Lung (tissue), 12 donors: ENCODE measurements around the gene NEIL1. TPM values are rescaled to one million over a fixed set of nuclear protein-coding genes. Genes with fewer than 3 reads are reported as not detected.
"Not testable (repeated sequence)": the region's sequence is repeated elsewhere in the genome, so short reads cannot be mapped to it uniquely, and the experiment has no call there.

Experiments used
- ATAC-seq: fragments of 200-7000 bp; cut with Tn5 transposase; one replicate; pipeline ENCODE4 v1.9.1; 2020; ENCODE audit warnings: moderate number of reproducible peaks; ENCODE audit not compliant: insufficient read depth, low FRiP score
- DNase-seq, 3 donors: peaks; one replicate each; pipeline ENCODE4 v3.0.0-alpha.2; 2013 to 2017
- H3K27ac ChIP-seq, 2 donors: one replicate each; pipeline ENCODE4 v1.5.1; 2013; ENCODE audit warnings: mild to moderate bottlenecking in 2 of 2, moderate library complexity in 2 of 2, control low read depth in 1 of 2, inconsistent platforms in 1 of 2, low read depth in 1 of 2, low read length in 1 of 2
- H3K27me3 ChIP-seq, 3 donors: one replicate each; pipeline ENCODE4 v1.5.1; 2013; ENCODE audit warnings: low read length in 2 of 3; ENCODE audit not compliant: control insufficient read depth in 3 of 3, insufficient read depth in 3 of 3
- H3K36me3 ChIP-seq, 4 donors: one replicate each; pipeline ENCODE4 v1.5.1; 2013; ENCODE audit warnings: low read length in 4 of 4, mild to moderate bottlenecking in 1 of 4, moderate library complexity in 1 of 4; ENCODE audit not compliant: control insufficient read depth in 4 of 4, insufficient read depth in 4 of 4
- H3K4me1 ChIP-seq, 5 donors: one replicate each; pipeline ENCODE4 v1.5.1; 2013; ENCODE audit warnings: low read length in 5 of 5, mild to moderate bottlenecking in 2 of 5, moderate library complexity in 1 of 5; ENCODE audit not compliant: control insufficient read depth in 5 of 5, insufficient read depth in 5 of 5
- H3K4me3 ChIP-seq: one replicate; pipeline ENCODE4 v1.5.1; 2013; ENCODE audit warnings: mild to moderate bottlenecking, control low read depth, moderate library complexity
- H3K9ac ChIP-seq, 2 donors: one replicate each; pipeline ENCODE4 v1.5.1; 2013; ENCODE audit warnings: low read length in 2 of 2, control low read depth in 1 of 2; ENCODE audit not compliant: insufficient read depth in 1 of 2
- H3K9me3 ChIP-seq, 4 donors: one replicate each; pipeline ENCODE4 v1.5.1; 2013; ENCODE audit warnings: low read length in 3 of 4, mild to moderate bottlenecking in 1 of 4, moderate library complexity in 1 of 4; ENCODE audit not compliant: control insufficient read depth in 4 of 4, insufficient read depth in 3 of 4
- WGBS, 2 donors: extraction: QIAGEN DNeasy Blood & Tissue Kit; methylation state at CpG; one replicate each; pipeline ENCODE4 v1.1.7; 2013; 5-methylcytosine and 5-hydroxymethylcytosine counted together
- polyA plus RNA-seq, 2 donors: library from polyadenylated mRNA; stranded (reverse); fragments of 200-250 nt; gene quantifications; one replicate each; pipeline ENCODE4 v1.2.1, GENCODE V29; 2013
- total RNA-seq, 2 donors: library from RNA; depleted of rRNA in 1 of 2; stranded (reverse); fragments of >200 nt in 1 of 2; gene quantifications; one replicate each; pipeline ENCODE4 v1.2.1, GENCODE V29; 2014 to 2021
- TF ChIP-seq, protein P1 (sequence below): IDR thresholded peaks from 2 replicates; pipeline ENCODE4 v1.5.1; 2012; ENCODE audit warnings: mild to moderate bottlenecking; ENCODE audit errors: control extremely low read depth, extremely low read depth
- donor health status: control.
- donor health status: control.
- donor health status: Bipolar disorder and iron deficiency.
- donor health status: healthy.
- donor health status: DM: yes; HTN: yes; CAD: no.

Gene NEIL1
- total and polyA plus RNA-seq, 4 donors = 13.8 to 46.8 (median 36.4) TPM

DNA sequence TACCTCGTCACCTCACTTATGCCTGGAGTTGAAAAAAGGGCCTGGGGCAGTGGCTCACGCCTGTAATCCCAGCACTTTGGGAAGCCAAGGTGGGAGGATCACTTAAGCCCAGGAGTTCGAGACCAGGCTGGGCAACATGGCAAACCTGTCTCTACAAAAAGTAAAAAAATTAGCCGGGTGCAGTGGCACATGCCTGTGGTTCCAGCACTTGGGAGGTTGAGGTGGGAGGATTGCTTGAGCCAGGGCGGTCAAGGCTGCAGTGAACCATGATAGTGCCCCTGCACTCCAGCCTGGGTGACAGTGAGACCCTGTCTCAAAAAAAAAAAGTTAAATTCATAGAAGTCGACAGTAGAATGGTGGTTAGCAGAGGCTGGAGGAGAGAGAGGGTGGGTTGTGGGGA is 4.6 kb upstream of the NEIL1 start:
- TF ChIP-seq, protein P1, sequence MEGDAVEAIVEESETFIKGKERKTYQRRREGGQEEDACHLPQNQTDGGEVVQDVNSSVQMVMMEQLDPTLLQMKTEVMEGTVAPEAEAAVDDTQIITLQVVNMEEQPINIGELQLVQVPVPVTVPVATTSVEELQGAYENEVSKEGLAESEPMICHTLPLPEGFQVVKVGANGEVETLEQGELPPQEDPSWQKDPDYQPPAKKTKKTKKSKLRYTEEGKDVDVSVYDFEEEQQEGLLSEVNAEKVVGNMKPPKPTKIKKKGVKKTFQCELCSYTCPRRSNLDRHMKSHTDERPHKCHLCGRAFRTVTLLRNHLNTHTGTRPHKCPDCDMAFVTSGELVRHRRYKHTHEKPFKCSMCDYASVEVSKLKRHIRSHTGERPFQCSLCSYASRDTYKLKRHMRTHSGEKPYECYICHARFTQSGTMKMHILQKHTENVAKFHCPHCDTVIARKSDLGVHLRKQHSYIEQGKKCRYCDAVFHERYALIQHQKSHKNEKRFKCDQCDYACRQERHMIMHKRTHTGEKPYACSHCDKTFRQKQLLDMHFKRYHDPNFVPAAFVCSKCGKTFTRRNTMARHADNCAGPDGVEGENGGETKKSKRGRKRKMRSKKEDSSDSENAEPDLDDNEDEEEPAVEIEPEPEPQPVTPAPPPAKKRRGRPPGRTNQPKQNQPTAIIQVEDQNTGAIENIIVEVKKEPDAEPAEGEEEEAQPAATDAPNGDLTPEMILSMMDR = no peak
- H3K9ac ChIP-seq = no peak overlapping the region
- WGBS, 2 donors = 90 to 96% methylated on average over 6 of the region's 6 CpGs

DNA sequence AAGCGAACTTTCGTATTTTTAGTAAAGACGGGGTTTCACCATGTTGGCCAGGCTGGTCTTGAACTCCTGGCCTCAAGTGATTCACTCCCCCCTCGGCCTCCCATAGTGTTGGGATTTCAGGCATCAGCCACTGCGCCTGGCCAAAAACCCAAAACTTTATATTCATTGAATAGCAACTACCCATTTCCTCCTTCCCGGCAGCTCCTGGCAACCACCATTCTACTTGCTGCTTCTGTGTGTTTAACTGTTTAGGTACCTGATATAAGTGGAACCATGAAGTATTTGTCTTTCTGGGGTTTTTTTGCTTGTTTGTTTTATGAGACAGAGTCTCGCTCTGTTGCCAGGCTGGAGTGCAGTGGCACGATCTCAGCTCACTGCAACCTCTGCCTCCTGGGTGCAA is 2.9 kb upstream of the NEIL1 start:
- H3K4me3 ChIP-seq, H3K27ac ChIP-seq, H3K9ac ChIP-seq, H3K36me3 ChIP-seq, H3K9me3 ChIP-seq, ATAC-seq: not testable (repeated sequence)
- DNase-seq = peak in 2 of 3 donors; percentile 22 to 35
- Histone ChIP-seq H3K4me1 (peaks cover 0 to 13% (median 4%) of the 10 kb centered on the region in 5 donors), H3K27me3 (peaks cover 0 to 11% (median 9%) of the 10 kb centered on the region in 3 donors)
- 42 to 54% methylated on average over 8 of the region's 8 CpGs for WGBS, 2 donors

More for the DNA sequence above, 4.6 kb upstream of the NEIL1 start:
- Histone ChIP-seq H3K9me3 (no peaks in the 10 kb centered on the region), H3K4me1 (peaks cover 0 to 5% (median 0%) of the 10 kb centered on the region in 5 donors), H3K36me3 (peaks cover 0 to 11% (median 2%) of the 10 kb centered on the region in 4 donors), H3K4me3 (no peak overlapping the region), H3K27ac (no peak overlapping the region), H3K27me3 (peaks cover 0 to 10% (median 5%) of the 10 kb centered on the region in 3 donors)
- DNase-seq (no peak), ATAC-seq (no peak)

DNA sequence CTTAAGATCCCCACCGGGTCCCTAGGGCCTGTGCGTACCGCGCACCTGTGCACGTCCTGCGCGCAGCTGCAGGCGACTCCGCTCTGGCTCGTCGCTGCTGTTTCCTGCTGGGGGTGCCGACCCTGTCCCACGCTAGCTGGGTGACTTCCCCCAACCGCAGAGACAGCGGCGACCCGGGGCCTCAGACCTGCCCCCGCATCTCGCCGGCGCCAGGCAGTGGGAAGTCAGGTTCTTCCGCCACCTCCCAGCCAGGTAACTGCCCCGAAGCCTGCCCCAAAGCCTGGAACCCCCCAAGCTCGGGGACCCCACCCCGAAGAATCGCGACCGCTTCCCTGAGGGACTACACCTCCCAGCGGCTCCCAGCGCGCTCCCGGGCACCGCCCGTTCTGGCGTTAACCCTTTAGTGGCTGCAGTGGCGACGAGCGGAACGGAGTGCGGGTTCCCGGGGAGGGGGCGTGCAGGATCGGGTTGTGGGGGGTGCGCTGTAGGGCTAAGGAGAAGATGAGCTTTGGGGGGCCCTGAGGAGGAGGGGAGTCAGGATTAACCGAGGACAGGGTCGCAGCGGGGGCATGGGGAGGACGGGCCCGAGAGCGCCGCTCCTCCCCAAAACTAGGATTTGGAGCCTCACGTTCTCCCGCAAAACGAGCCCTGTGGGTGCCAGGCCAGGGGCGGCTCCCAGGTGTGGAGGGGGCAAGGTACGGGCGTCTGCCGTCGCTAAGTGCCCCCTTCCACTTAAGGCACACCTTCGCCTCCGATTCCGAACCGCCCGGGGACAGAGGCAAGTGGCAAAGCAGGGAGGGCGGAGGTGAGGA is 589 bp downstream of the NEIL1 start:
- no peaks in the 10 kb centered on the region for H3K9me3 ChIP-seq
- TF ChIP-seq, protein P1 = no peak
- no peaks in the 10 kb centered on the region for H3K36me3 ChIP-seq
- 0 to 1% methylated on average over 65 of the region's 65 CpGs for WGBS, 2 donors
- H3K4me1 ChIP-seq = peaks cover 0 to 17% (median 4%) of the 10 kb centered on the region in 5 donors
- DNase-seq (peak; percentile 38 to 57 (median 47)), ATAC-seq (peak; percentile 59)
- H3K27ac ChIP-seq = peak overlapping the region; percentile 27 to 85
- peak overlapping the region in 1 of 2 donors; percentile 44 for H3K9ac ChIP-seq
- peaks cover 0 to 14% (median 9%) of the 10 kb centered on the region in 3 donors for H3K27me3 ChIP-seq
- peak overlapping the region; percentile 79 for H3K4me3 ChIP-seq

DNA sequence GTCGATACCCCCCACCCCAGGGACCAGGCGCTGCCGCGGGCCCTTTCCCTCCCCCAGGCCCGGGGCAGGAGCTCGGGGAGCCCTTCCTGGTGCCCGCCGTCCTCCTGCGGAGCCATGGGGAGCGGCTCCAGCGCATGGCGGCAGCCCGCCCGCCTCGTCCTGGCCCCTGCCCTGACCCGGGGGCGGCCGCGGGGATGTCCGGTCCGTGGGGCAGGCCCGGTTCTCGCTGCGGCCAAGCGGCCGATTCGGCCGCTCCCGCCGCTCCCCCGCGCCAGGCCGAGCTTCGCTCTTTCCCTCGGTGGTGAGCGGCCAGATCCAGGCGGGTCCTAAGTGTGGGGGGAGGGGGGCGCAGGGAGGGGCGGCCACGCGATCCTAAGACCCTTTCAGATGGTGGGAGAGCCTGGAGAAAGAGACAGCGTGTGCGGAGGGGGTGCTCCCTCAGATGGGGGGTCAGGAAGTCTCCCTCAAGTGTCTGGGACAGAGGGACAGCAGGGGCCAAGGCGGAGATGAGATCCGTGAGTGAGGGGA is 1.3 kb downstream of the NEIL1 start:
- ATAC-seq = peak; percentile 21
- peak; percentile 14 to 27 (median 16) for DNase-seq
- 1% methylated on average over 28 to 45 of the region's 45 CpGs for WGBS, 2 donors
- H3K4me1 ChIP-seq = peaks cover 0 to 17% (median 4%) of the 10 kb centered on the region in 5 donors
- H3K9ac ChIP-seq = peak overlapping the region in 1 of 2 donors; percentile 44
- TF ChIP-seq, protein P1 = no peak
- H3K9me3 ChIP-seq = no peaks in the 10 kb centered on the region
- H3K27ac ChIP-seq = peak overlapping the region in 1 of 2 donors; percentile 85
- H3K4me3 ChIP-seq = peak overlapping the region; percentile 79
- H3K27me3 ChIP-seq = peaks cover 0 to 14% (median 9%) of the 10 kb centered on the region in 3 donors
- no peaks in the 10 kb centered on the region for H3K36me3 ChIP-seq
